GM18909 (cell line): ENCODE results near the gene TMEM123.
A peak's percentile ranks its signal among the peaks of the same experiment; 100 is the strongest.

Experiments
- ATAC-seq: cut with Tn5 transposase; IDR thresholded peaks from one replicate; pipeline ENCODE4 v1.9.1; 2021; ENCODE audit warnings: mild to moderate bottlenecking; ENCODE audit not compliant: unreplicated experiment, poor library complexity

Gene TMEM123

GRCh38 chr11:102428696-102429095 lies 23.9 kb downstream of the TMEM123 start:
- no peak for ATAC-seq

GRCh38 chr11:102427068-102427467 lies 25.5 kb downstream of the TMEM123 start:
- no peak for ATAC-seq

- no peak for ATAC-seq
Observed at GRCh38 chr11:102426570-102426969, 26.0 kb downstream of the TMEM123 start.

- ATAC-seq, result no peak
Observed at GRCh38 chr11:102426000-102426399, 26.6 kb downstream of the TMEM123 start.

GRCh38 chr11:102423936-102424335 lies 28.6 kb downstream of the TMEM123 start:
- no peak for ATAC-seq

GRCh38 chr11:102422817-102423712 lies 29.5 kb downstream of the TMEM123 start:
- ATAC-seq, result no peak

- no peak for ATAC-seq
Observed at GRCh38 chr11:102421261-102421660, 31.3 kb downstream of the TMEM123 start.

- peak; percentile 96 for ATAC-seq
Observed at GRCh38 chr11:102420547-102420946, 32.0 kb downstream of the TMEM123 start.

GRCh38 chr11:102419181-102419580 lies 33.4 kb downstream of the TMEM123 start:
- ATAC-seq, result no peak

- no peak for ATAC-seq
Observed at GRCh38 chr11:102416976-102417375, 35.6 kb downstream of the TMEM123 start.

GRCh38 chr11:102415304-102415916 lies 37.2 kb downstream of the TMEM123 start:
- no peak for ATAC-seq

GRCh38 chr11:102414559-102414958 lies 38.0 kb downstream of the TMEM123 start:
- ATAC-seq, result no peak

- no peak for ATAC-seq
Observed at GRCh38 chr11:102413497-102413896, 39.1 kb downstream of the TMEM123 start.

GRCh38 chr11:102411142-102411541 lies 41.4 kb downstream of the TMEM123 start:
- ATAC-seq, result no peak

GRCh38 chr11:102410382-102410784 lies 42.2 kb downstream of the TMEM123 start:
- no peak for ATAC-seq

- ATAC-seq, result no peak
Observed at GRCh38 chr11:102408339-102408738, 44.2 kb downstream of the TMEM123 start.

- ATAC-seq, result no peak
Observed at GRCh38 chr11:102407901-102408300, 44.7 kb downstream of the TMEM123 start.

- no peak for ATAC-seq
Observed at GRCh38 chr11:102406099-102406498, 46.5 kb downstream of the TMEM123 start.

- no peak for ATAC-seq
Observed at GRCh38 chr11:102405501-102405900, 47.1 kb downstream of the TMEM123 start.

GRCh38 chr11:102402548-102402947 lies 50.0 kb downstream of the TMEM123 start:
- ATAC-seq, result no peak

GRCh38 chr11:102401905-102402304 lies 50.7 kb downstream of the TMEM123 start:
- no peak for ATAC-seq

- ATAC-seq, result no peak
Observed at GRCh38 chr11:102400603-102401002, 52.0 kb downstream of the TMEM123 start.
